ENCODE measurements around the gene WFS1. TPM values are rescaled to one million over a fixed set of nuclear protein-coding genes. Genes with fewer than 3 reads are reported as not detected.
A peak's percentile ranks its signal among the peaks of the same experiment; 100 is the strongest.

Gene WFS1
- total and polyA plus RNA-seq, 2 of the 13 experiments (the other 11 are each of a cell fraction or from before 2014, with no cell fraction given): 39.1 to 42.2 TPM

DNA sequence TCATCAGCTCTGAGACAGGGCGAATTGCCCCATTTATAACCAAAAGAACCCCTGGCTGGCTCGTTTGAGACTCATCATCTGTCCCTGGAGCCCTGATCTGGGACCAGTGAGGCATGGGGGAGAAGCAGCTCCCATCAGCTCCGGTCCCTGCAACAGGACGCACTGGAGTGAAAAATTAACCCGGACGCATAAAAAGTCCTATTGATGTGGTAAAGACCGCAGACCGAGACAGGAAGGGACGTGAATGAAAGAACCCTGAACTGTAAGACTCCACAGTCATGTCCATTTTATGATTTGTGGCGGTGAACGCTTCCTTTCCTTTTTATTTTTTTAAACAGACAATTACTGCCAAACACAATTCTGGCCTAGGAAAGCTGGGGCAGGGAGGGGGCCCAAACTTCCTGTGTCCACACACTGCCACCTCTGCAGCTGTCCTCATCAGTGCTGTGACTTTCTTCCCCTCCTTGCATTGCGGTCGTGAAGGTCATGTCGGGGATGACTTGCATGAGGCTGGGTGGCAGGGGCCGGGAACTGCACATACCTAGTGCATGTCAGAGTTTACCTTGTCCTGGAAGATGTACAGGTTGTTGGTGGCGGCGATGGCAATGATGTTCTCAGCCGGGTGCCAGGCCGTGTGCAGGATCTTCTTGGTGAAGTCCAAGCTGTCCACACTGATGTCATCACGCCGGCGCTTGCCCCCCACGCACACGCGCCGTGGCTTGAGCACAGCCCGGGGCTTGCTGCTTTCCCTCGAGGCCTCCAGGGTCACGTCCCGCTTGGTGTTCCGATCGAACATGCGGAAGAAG is 53.3 kb downstream of the WFS1 start:
- Histone ChIP-seq H3K36me3 (replicated peaks in 1 of 2; ENCODE audit: control insufficient read depth in 1 of 2, insufficient read depth in 2 of 2, low read length in 2 of 2) (no peaks in the 10 kb centered on the region), H3K9me3 (ENCODE audit: low read length) (no peaks in the 10 kb centered on the region), H3K27ac (ENCODE audit: extremely low read length, insufficient read depth, low read length) (peak overlapping the region; percentile 92), H4K20me1 (ENCODE audit: insufficient read depth, low read length) (no peaks in the 10 kb centered on the region), H3K9ac (ENCODE audit: insufficient read depth, low read depth, low read length) (peak overlapping the region; percentile 75), H3K4me2 (ENCODE audit: low read depth, low read length) (peak overlapping the region; percentile 82), H2AFZ (ENCODE audit: low read length) (no peak overlapping the region), H3K4me1 (ENCODE audit: insufficient read depth, low read length) (peaks cover 93% of the 10 kb centered on the region), H3K79me2 (ENCODE audit: insufficient read depth, low read length) (peaks cover 16% of the 10 kb centered on the region), H3K4me3 (replicated peaks in 1 of 3; ENCODE audit: insufficient read depth in 1 of 3, low read depth in 2 of 3, low read length in 3 of 3) (peak overlapping the region; percentile 37 to 70 (median 46); a peak in 5 of 6 replicates), H3K27me3 (ENCODE audit: control insufficient read depth in 1 of 2, insufficient read depth in 2 of 2, low read length in 2 of 2) (peaks cover 0 to 6% of the 10 kb centered on the region in 2 experiments; a peak in 3 of 5 replicates)
- CTCF ChIA-PET (ENCODE audit: low intra/inter-chr PET ratio, low total read pairs): no interaction called here
- intact Hi-C loops (cut with micrococcal nuclease; ENCODE audit: unreplicated experiment) (no loop called here), in situ Hi-C loops (cut with HindIII; ENCODE audit: extremely low pct_ligation_motif_present, low pct_unique_long_range_greater_than_20kb) (no loop called here)
- POLR2A ChIA-PET: interaction anchor here (0.8 to 3.3 kb wide), 6 partner anchors 13 to 53 kb away, joined by 3 to 31 read pairs (median 6); partner anchors contain the start of gene WFS1
- no TSS peak for BruUV-seq (replicated peaks)
- peak; percentile 94 for DNase-seq (ENCODE audit: low spot score)
- peak; percentile 79 for ATAC-seq
- FAIRE-seq: peak; percentile 93
- 47% methylated on average over 33 of the region's 33 CpGs for WGBS (ENCODE audit: low lambda C conversion rate)
- TF ChIP-seq CENPX (CRISPR knock-in tag; IDR thresholded peaks at IDR 0.05) (no peak), CEBPZ (IDR thresholded peaks at IDR 0.05; ENCODE audit: low read length) (no peak), EP300 (IDR thresholded peaks at IDR 0.05; ENCODE audit: low read depth in 2 of 2, low read length in 2 of 2) (peak in 1 of 2 experiments; percentile 80; a peak in 1 of 4 replicates), EP300 (CRISPR knock-in tag; IDR thresholded peaks at IDR 0.05; ENCODE audit: borderline replicate concordance) (peak; percentile 63; the same call in 1 of the 2 replicates), LCORL (IDR thresholded peaks at IDR 0.05) (no peak), LCORL (CRISPR knock-in tag; IDR thresholded peaks at IDR 0.05) (peak; percentile 60; the same call in 1 of the 2 replicates), CENPT (CRISPR knock-in tag; IDR thresholded peaks at IDR 0.05; ENCODE audit: low read depth) (peak; percentile 56; the same call in 1 of the 2 replicates), SNAI1 (CRISPR knock-in tag; IDR thresholded peaks at IDR 0.05; ENCODE audit: borderline replicate concordance) (peak; percentile 74; the same call in 1 of the 2 replicates), ZNF281 (CRISPR knock-in tag; IDR thresholded peaks at IDR 0.05; ENCODE audit: borderline replicate concordance) (peak; percentile 25; the same call in 1 of the 2 replicates), DNMT3B (CRISPR knock-in tag; conservative IDR thresholded peaks at IDR 0.05) (no peak), ZNF235 (CRISPR knock-in tag; IDR thresholded peaks at IDR 0.05; ENCODE audit: borderline replicate concordance) (no peak), TIGD3 (CRISPR knock-in tag; IDR thresholded peaks at IDR 0.05; ENCODE audit: borderline replicate concordance) (0 out of 2 replicates have a peak, but pooled peaks have one; percentile 27), HNRNPL (IDR thresholded peaks at IDR 0.05; ENCODE audit: low read depth, low read length) (0 out of 2 replicates have a peak, but pooled peaks have one; percentile 36), SNAPC2 (CRISPR knock-in tag; IDR thresholded peaks at IDR 0.05) (no peak)
- TF ChIP-seq, protein P1, sequence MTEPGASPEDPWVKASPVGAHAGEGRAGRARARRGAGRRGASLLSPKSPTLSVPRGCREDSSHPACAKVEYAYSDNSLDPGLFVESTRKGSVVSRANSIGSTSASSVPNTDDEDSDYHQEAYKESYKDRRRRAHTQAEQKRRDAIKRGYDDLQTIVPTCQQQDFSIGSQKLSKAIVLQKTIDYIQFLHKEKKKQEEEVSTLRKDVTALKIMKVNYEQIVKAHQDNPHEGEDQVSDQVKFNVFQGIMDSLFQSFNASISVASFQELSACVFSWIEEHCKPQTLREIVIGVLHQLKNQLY (CRISPR knock-in tag; IDR thresholded peaks at IDR 0.05): peak; percentile 55; the same call in 1 of the 2 replicates
